ENCODE results near the gene GHSR.

Gene GHSR

DNA sequence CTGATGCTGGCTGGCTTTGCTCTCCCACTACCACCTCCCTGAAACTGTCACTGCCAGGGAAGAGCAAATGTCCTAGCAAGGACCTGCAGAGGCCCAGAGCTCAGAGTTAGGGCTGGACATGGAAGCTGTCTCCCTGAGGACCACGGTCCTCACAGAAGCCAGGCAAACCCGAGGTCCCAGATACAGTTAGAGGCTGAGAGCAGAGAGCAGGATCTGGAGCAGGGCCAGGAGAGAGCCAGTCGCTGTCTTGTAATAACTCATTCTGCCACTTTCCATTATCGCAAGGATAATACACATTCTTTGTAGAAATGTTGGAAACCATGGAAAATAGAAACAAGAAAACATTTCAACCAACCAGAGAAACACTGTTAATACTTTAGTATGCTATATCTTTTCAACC is 10.1 kb downstream of the GHSR start:
- H3K4me3 ChIP-seq (ENCODE audit: low read length) = no peak overlapping the region

DNA sequence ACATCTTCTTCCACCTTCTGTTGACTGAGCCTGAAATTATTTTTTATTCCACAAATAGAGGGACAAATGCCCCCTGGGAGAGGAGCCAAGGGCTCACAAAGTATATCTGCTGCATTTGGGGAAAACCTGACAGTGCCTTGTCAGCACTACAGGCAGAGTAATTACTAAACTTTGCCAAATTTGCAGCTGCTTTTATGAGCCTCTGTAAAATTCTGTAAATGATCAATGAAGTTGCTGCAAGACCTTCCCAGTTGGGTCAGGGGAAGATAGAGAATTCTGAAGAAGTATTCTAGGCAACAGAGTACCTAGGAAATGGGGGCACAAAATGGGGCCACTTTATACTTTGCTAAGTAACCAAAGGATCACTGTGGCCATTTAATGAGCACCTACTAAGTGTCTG is 10.5 kb downstream of the GHSR start:
- no peaks in the 10 kb centered on the region for H3K9me2 ChIP-seq (replicated peaks; ENCODE audit: control insufficient read depth, low read length)
- TF ChIP-seq, protein P1, sequence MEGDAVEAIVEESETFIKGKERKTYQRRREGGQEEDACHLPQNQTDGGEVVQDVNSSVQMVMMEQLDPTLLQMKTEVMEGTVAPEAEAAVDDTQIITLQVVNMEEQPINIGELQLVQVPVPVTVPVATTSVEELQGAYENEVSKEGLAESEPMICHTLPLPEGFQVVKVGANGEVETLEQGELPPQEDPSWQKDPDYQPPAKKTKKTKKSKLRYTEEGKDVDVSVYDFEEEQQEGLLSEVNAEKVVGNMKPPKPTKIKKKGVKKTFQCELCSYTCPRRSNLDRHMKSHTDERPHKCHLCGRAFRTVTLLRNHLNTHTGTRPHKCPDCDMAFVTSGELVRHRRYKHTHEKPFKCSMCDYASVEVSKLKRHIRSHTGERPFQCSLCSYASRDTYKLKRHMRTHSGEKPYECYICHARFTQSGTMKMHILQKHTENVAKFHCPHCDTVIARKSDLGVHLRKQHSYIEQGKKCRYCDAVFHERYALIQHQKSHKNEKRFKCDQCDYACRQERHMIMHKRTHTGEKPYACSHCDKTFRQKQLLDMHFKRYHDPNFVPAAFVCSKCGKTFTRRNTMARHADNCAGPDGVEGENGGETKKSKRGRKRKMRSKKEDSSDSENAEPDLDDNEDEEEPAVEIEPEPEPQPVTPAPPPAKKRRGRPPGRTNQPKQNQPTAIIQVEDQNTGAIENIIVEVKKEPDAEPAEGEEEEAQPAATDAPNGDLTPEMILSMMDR (IDR thresholded peaks at IDR 0.05; ENCODE audit: low read depth, low read length, poor library complexity, severe bottlenecking) = no peak
- TF ChIP-seq EZH2phosphoT487 (IDR thresholded peaks at IDR 0.05; ENCODE audit: borderline replicate concordance, low read length) = no peak
- H3K36me3 ChIP-seq (ENCODE audit: control insufficient read depth, low read length) = no peaks in the 10 kb centered on the region
- H3K27ac ChIP-seq (ENCODE audit: low read depth, low read length) = no peak overlapping the region
- H3K4me1 ChIP-seq (ENCODE audit: control insufficient read depth, low read length) = no peaks in the 10 kb centered on the region
- no peaks in the 10 kb centered on the region for H4K20me1 ChIP-seq (ENCODE audit: control insufficient read depth, insufficient read depth, low read depth, low read length)
- no peaks in the 10 kb centered on the region for H3K27me3 ChIP-seq (ENCODE audit: control insufficient read depth, low read length)
- H3K4me2 ChIP-seq (ENCODE audit: low read length) = no peak overlapping the region
- H3K9me3 ChIP-seq (ENCODE audit: control insufficient read depth, insufficient read depth, low read length) = no peaks in the 10 kb centered on the region; the same call in 1 of the 2 replicates
- H3F3A ChIP-seq (ENCODE audit: control insufficient read depth, insufficient read depth) = no peaks in the 10 kb centered on the region
- H3K4me3 ChIP-seq (ENCODE audit: low read length) = no peak overlapping the region
- no peaks in the 10 kb centered on the region for H3K79me2 ChIP-seq (ENCODE audit: control insufficient read depth, low read length)

More for the DNA sequence above, 10.1 kb downstream of the GHSR start:
- no peaks in the 10 kb centered on the region for H3K4me1 ChIP-seq (ENCODE audit: control insufficient read depth, low read length)
- no peak overlapping the region for H3K27ac ChIP-seq (ENCODE audit: low read depth, low read length)
- TF ChIP-seq EZH2phosphoT487 (IDR thresholded peaks at IDR 0.05; ENCODE audit: borderline replicate concordance, low read length) = no peak
- TF ChIP-seq, protein P1 (IDR thresholded peaks at IDR 0.05; ENCODE audit: low read depth, low read length, poor library complexity, severe bottlenecking) = no peak
- H3F3A ChIP-seq (ENCODE audit: control insufficient read depth, insufficient read depth) = no peaks in the 10 kb centered on the region
- H4K20me1 ChIP-seq (ENCODE audit: control insufficient read depth, insufficient read depth, low read depth, low read length) = no peaks in the 10 kb centered on the region
- H3K4me2 ChIP-seq (ENCODE audit: low read length) = no peak overlapping the region
- H3K9me2 ChIP-seq (replicated peaks; ENCODE audit: control insufficient read depth, low read length) = no peaks in the 10 kb centered on the region
- H3K9me3 ChIP-seq (ENCODE audit: control insufficient read depth, insufficient read depth, low read length) = no peaks in the 10 kb centered on the region; the same call in 1 of the 2 replicates
- H3K36me3 ChIP-seq (ENCODE audit: control insufficient read depth, low read length) = no peaks in the 10 kb centered on the region
- no peaks in the 10 kb centered on the region for H3K79me2 ChIP-seq (ENCODE audit: control insufficient read depth, low read length)
- H3K27me3 ChIP-seq (ENCODE audit: control insufficient read depth, low read length) = no peaks in the 10 kb centered on the region

DNA sequence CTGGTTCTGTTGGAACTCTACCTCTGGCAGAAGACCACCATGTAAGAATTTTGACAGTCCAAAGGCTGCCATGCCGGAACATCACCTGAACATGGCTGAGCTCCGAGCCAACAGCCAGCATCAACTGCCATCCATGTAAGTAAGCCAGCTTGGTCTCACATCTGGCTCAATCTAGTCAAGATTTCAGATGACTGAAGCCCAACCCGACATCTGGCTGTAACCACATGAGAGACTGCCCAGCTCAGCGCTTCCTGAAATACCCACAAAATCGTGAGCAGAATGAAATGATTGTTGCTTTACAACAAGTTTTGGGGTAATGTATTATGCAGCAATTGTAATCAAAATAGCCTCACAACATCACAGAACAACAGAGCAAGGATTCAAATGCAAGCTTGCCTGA is 32.9 kb downstream of the GHSR start:
- no peak for TF ChIP-seq EZH2phosphoT487 (IDR thresholded peaks at IDR 0.05; ENCODE audit: borderline replicate concordance, low read length)
- TF ChIP-seq, protein P1 (IDR thresholded peaks at IDR 0.05; ENCODE audit: low read depth, low read length, poor library complexity, severe bottlenecking) = no peak
- Histone ChIP-seq H3K4me3 (ENCODE audit: low read length) (no peak overlapping the region), H3F3A (ENCODE audit: control insufficient read depth, insufficient read depth) (no peaks in the 10 kb centered on the region), H3K9me2 (replicated peaks; ENCODE audit: control insufficient read depth, low read length) (no peaks in the 10 kb centered on the region), H3K79me2 (ENCODE audit: control insufficient read depth, low read length) (no peaks in the 10 kb centered on the region), H3K27me3 (ENCODE audit: control insufficient read depth, low read length) (no peaks in the 10 kb centered on the region), H3K9me3 (ENCODE audit: control insufficient read depth, insufficient read depth, low read length) (no peaks in the 10 kb centered on the region), H3K4me1 (ENCODE audit: control insufficient read depth, low read length) (no peaks in the 10 kb centered on the region), H3K4me2 (ENCODE audit: low read length) (no peak overlapping the region), H3K36me3 (ENCODE audit: control insufficient read depth, low read length) (no peaks in the 10 kb centered on the region), H3K27ac (ENCODE audit: low read depth, low read length) (no peak overlapping the region), H4K20me1 (ENCODE audit: control insufficient read depth, insufficient read depth, low read depth, low read length) (no peaks in the 10 kb centered on the region)

Measured in DOHH2 (cell line).